Stomach (tissue), 9 donors: Measurements from ENCODE around the gene HOXC11. TPM values are rescaled to one million over a fixed set of nuclear protein-coding genes. Genes with fewer than 3 reads are reported as not detected.

Experiments
- DNase-seq, 2 donors: peaks; one replicate each; pipeline versions ENCODE4 v3.0.0 to v3.0.0-alpha.2; 2013 to 2019
- H3K27ac ChIP-seq, 5 donors: fragments of 200-600 bp in 4 of 5; sonication (generic) in 4 of 5; one replicate each; pipeline ENCODE4 v1.5.1; 2013 to 2019; ENCODE audit warnings: mild to moderate bottlenecking in 1 of 5, moderate library complexity in 1 of 5
- H3K27me3 ChIP-seq, 3 donors: fragments of 200-600 bp; sonication (generic); one replicate each; pipeline ENCODE4 v1.5.1; 2017 to 2019; ENCODE audit warnings: mixed run types in 1 of 3
- H3K36me3 ChIP-seq, 4 donors: fragments of 200-600 bp; sonication (generic); 1 replicate in 3 of 4; 2 replicates in 1 of 4; pipeline ENCODE4 v1.5.1; 2016 to 2019
- H3K4me1 ChIP-seq, 4 donors: fragments of 200-600 bp; sonication (generic); one replicate each; pipeline ENCODE4 v1.5.1; 2016 to 2019
- H3K4me3 ChIP-seq, 4 donors: fragments of 200-600 bp; sonication (generic) in 3 of 4; one replicate each; pipeline ENCODE4 v1.5.1; 2016 to 2019; ENCODE audit warnings: mild to moderate bottlenecking in 1 of 4
- H3K9me3 ChIP-seq, 4 donors: fragments of 200-600 bp; sonication (generic); one replicate each; pipeline ENCODE4 v1.5.1; 2016 to 2019
- EP300 ChIP-seq: sonication (generic); formaldehyde crosslinking; IDR thresholded peaks from one replicate; pipeline ENCODE4 v1.6.1; 2017; ENCODE audit warnings: antibody characterized with exemption
- POLR2A ChIP-seq, 4 donors: fragments of 450-650 bp; IDR thresholded peaks; one replicate each; pipeline ENCODE4 v1.6.1; 2016; ENCODE audit warnings: antibody characterized with exemption in 4 of 4, control low read depth in 2 of 4, mild to moderate bottlenecking in 1 of 4, moderate library complexity in 1 of 4
- POLR2AphosphoS5 ChIP-seq, 3 donors: sonication (generic); formaldehyde crosslinking; IDR thresholded peaks; one replicate each; pipeline ENCODE4 v1.6.1; 2016; ENCODE audit warnings: antibody characterized with exemption in 3 of 3
- whole genome bisulfite sequencing, 5 donors: extraction: QIAGEN DNeasy Blood & Tissue Kit in 3 of 5; methylation state at CpG; one replicate each; pipeline versions ENCODE4 v1.1.5 to v1.1.7; 2013 to 2018; 5-methylcytosine and 5-hydroxymethylcytosine counted together
- intact Hi-C: fragments of 100-400 bp; cut with DNase I; formaldehyde crosslinking; loops from one replicate; pipeline ENCODE4 v1.15.1; 2023; ENCODE audit warnings: low total_unique reads
- polyA plus RNA-seq, 3 donors: library from polyadenylated mRNA; stranded (reverse); fragments of 200-250 nt; gene quantifications; one replicate each; pipeline ENCODE4 v1.2.3, GENCODE V29; 2013
- total RNA-seq, 5 donors: library from RNA; depleted of rRNA; stranded (reverse); fragments of >200 nt; gene quantifications; one replicate each; pipeline versions ENCODE4 v1.1.0 to v1.2.3, GENCODE V29; 2014 to 2016
- TF ChIP-seq, protein P1 (sequence below), 7 experiments: fragments of 450-650 bp in 4 of 7; fragments of 200-600 bp in 3 of 7; sonication (generic) in 3 of 7; IDR thresholded peaks; one replicate each; pipeline ENCODE4 v1.5.1; 2016 to 2019; ENCODE audit warnings: antibody characterized with exemption in 7 of 7, control low read depth in 2 of 7, mild to moderate bottlenecking in 1 of 7
- donor health status: healthy with polysubstance abuse.
- donor health status: Bipolar disorder and iron deficiency.
- donor health status: healthy.

Gene HOXC11
- total and polyA plus RNA-seq, 8 donors, result not detected

DNA sequence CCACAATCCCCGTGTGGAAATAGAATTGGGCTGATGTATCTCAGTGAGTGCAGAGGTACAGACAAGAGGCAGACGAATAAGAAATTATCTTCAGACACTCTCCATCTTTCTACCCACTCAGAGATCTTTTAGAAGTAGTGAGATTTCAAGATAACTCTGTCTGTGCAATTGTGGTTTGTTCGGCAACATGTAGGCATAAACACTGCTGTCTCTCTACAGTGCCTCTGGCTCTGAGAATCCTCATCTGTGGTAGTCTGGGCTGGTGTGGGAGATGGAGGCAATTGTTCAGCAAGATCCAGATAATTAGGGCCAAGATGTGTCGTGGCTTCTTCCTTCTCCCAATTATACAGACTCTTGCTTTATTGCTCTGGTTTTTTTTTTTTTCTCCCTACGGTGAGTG lies 31.2 kb upstream of the HOXC11 start:
- 10 to 26% (median 19%) methylated on average over 5 of the region's 5 CpGs for WGBS, 5 donors
- intact Hi-C loops, result no loop called here
- no peak for DNase-seq
- Histone ChIP-seq H3K4me1 (peaks cover 0 to 31% (median 15%) of the 10 kb centered on the region in 4 donors), H3K27me3 (peaks cover 45 to 100% (median 97%) of the 10 kb centered on the region in 3 donors), H3K27ac (no peak overlapping the region), H3K4me3 (no peak overlapping the region), H3K36me3 (no peaks in the 10 kb centered on the region), H3K9me3 (no peaks in the 10 kb centered on the region)
- TF ChIP-seq, protein P1, sequence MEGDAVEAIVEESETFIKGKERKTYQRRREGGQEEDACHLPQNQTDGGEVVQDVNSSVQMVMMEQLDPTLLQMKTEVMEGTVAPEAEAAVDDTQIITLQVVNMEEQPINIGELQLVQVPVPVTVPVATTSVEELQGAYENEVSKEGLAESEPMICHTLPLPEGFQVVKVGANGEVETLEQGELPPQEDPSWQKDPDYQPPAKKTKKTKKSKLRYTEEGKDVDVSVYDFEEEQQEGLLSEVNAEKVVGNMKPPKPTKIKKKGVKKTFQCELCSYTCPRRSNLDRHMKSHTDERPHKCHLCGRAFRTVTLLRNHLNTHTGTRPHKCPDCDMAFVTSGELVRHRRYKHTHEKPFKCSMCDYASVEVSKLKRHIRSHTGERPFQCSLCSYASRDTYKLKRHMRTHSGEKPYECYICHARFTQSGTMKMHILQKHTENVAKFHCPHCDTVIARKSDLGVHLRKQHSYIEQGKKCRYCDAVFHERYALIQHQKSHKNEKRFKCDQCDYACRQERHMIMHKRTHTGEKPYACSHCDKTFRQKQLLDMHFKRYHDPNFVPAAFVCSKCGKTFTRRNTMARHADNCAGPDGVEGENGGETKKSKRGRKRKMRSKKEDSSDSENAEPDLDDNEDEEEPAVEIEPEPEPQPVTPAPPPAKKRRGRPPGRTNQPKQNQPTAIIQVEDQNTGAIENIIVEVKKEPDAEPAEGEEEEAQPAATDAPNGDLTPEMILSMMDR (IDR thresholded peaks at IDR 0.05), result no peak
- TF ChIP-seq POLR2A (IDR thresholded peaks at IDR 0.05) (no peak), POLR2AphosphoS5 (IDR thresholded peaks at IDR 0.05) (no peak), EP300 (no peak)

DNA sequence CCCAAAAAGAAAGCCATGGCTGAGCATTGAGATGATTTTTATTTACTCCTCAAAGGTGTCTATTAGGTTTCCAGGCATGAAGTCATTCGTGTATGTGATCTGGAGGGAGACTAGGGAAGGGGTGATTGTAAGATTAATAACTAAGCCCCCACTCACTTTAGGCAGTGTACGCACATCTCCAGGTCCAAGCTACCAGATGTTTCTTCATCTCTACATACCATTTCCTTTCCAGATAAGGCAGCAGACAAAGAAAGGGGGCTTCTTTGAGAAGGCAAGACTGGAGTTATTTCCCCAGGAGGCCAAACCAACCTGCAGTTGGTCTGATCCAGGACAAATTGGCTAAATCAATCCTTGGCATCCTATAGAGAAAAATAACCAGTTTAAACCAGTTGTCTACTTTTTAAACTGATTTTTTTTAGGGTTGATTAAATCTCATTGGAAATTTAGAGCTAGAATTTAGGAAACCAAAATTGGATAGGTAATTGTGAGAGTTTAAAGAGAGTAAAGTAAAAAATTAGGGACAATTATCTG lies 30.4 kb upstream of the HOXC11 start:
- no peak for DNase-seq
- H3K36me3 ChIP-seq, result no peaks in the 10 kb centered on the region
- TF ChIP-seq EP300 (no peak), POLR2AphosphoS5 (IDR thresholded peaks at IDR 0.05) (no peak), POLR2A (IDR thresholded peaks at IDR 0.05) (no peak)
- peaks cover 42 to 100% (median 95%) of the 10 kb centered on the region in 3 donors for H3K27me3 ChIP-seq
- H3K27ac ChIP-seq, result no peak overlapping the region
- 7 to 22% (median 13%) methylated on average over 2 of the region's 2 CpGs for WGBS, 5 donors
- intact Hi-C loops, result no loop called here
- no peaks in the 10 kb centered on the region for H3K9me3 ChIP-seq
- no peak overlapping the region for H3K4me3 ChIP-seq
- peaks cover 0 to 31% (median 15%) of the 10 kb centered on the region in 4 donors for H3K4me1 ChIP-seq

DNA sequence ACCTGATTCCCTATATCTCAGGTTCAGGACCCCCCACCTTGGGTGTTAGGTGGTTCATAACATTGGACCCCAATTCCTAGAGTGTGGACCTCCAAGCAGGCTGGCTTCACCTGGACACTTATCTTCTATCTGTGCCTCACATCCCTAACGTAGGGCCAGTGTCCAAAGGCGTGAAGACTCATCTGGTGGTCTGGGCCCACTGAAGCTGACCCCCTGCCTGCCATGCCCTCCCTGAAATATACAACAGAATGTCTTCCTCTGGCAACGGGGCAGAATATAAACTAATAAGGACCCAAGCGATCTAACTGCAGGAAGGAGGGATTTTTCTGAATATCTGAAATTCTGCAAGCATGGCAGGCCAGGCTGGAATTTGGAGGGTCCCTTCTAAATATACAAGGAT lies 28.7 kb upstream of the HOXC11 start:
- H3K4me1 ChIP-seq, result peaks cover 0 to 15% (median 6%) of the 10 kb centered on the region in 4 donors
- H3K27ac ChIP-seq, result no peak overlapping the region
- no peak overlapping the region for H3K4me3 ChIP-seq
- H3K9me3 ChIP-seq, result no peaks in the 10 kb centered on the region
- intact Hi-C loops, result no loop called here
- H3K36me3 ChIP-seq, result no peaks in the 10 kb centered on the region
- TF ChIP-seq POLR2A (IDR thresholded peaks at IDR 0.05) (no peak), EP300 (no peak), POLR2AphosphoS5 (IDR thresholded peaks at IDR 0.05) (no peak)
- TF ChIP-seq, protein P1 (IDR thresholded peaks at IDR 0.05), result no peak
- no peak for DNase-seq
- H3K27me3 ChIP-seq, result peaks cover 34 to 100% (median 95%) of the 10 kb centered on the region in 3 donors
- 7 to 18% (median 14%) methylated on average over 4 of the region's 4 CpGs for WGBS, 5 donors

DNA sequence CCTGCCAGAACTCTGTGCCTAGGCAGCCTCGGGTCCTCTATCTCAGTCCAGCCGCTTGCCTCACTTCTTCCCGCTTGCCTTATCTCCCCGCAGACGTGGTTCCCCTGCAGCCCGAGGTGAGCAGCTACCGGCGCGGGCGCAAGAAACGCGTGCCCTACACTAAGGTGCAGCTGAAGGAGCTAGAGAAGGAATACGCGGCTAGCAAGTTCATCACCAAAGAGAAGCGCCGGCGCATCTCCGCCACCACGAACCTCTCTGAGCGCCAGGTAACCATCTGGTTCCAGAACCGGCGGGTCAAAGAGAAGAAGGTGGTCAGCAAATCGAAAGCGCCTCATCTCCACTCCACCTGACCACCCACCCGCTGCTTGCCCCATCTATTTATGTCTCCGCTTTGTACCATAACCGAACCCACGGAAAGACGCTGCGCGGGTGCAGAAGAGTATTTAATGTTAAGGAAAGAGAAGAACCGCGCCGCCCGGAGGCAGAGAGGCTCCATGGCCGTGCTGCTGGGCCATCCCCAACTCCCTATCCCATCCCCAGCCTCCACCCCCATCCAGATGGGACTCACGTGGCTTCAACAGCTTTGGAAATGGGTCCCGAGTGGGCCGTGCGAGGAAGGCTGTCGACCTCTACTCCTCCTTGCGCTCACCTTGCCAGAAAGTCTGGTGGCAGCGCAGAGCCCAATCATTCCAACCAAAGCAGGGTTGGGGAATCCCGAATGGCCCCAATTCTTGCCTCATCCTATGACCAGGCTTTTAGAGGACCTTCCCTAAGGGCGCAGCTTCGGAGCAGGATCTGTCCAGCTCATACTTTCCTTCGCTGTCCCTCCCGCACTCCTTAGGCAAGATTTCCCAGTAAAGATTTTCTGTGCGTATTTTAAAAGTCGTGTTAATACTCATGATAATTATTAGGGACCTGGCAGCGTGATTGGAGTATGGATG lies 27.7 kb upstream of the HOXC11 start:
- intact Hi-C loops, result no loop called here
- Histone ChIP-seq H3K27me3 (peaks cover 32 to 100% (median 95%) of the 10 kb centered on the region in 3 donors), H3K4me3 (no peak overlapping the region), H3K27ac (no peak overlapping the region), H3K9me3 (no peaks in the 10 kb centered on the region), H3K36me3 (no peaks in the 10 kb centered on the region), H3K4me1 (peaks cover 0 to 12% (median 3%) of the 10 kb centered on the region in 4 donors)
- no peak for TF ChIP-seq POLR2AphosphoS5 (IDR thresholded peaks at IDR 0.05)
- TF ChIP-seq EP300, result no peak
- TF ChIP-seq, protein P1 (IDR thresholded peaks at IDR 0.05), result no peak
- no peak for TF ChIP-seq POLR2A (IDR thresholded peaks at IDR 0.05)
- no peak for DNase-seq
- 6 to 10% (median 7%) methylated on average over 49 to 51 of the region's 51 CpGs for WGBS, 5 donors
